ENCODE results near the gene SEMA4D. TPM values are rescaled to one million over a fixed set of nuclear protein-coding genes. Genes with fewer than 3 reads are reported as not detected.

SEMA4D gene
- total and polyA plus RNA-seq, 12 donors = 2.3 to 51.0 (median 20.2) TPM

DNA sequence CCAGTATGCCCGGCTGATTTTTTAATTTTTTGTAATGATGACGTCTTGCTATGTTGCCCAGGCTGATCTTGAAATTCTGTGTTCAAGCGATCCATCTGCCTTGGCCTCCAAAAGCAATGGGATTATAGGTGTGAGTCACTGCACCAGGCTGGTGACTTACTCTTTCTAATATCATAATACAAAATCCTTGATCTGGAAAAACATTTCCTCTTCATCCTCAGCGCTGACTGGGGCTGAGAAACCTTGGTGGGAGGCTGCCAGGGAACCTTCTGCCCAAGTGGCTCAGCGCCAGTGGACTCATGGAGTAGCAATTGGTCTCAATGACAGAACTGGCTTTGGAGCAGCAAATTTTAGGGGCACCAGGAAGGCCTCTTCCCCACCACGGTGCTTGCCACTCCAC lies 17.5 kb upstream of the SEMA4D start:
- H3K36me3 ChIP-seq = no peaks in the 10 kb centered on the region
- ATAC-seq (no peak), DNase-seq (no peak)
- H3K9me3 ChIP-seq = no peaks in the 10 kb centered on the region
- TF ChIP-seq, protein P1, sequence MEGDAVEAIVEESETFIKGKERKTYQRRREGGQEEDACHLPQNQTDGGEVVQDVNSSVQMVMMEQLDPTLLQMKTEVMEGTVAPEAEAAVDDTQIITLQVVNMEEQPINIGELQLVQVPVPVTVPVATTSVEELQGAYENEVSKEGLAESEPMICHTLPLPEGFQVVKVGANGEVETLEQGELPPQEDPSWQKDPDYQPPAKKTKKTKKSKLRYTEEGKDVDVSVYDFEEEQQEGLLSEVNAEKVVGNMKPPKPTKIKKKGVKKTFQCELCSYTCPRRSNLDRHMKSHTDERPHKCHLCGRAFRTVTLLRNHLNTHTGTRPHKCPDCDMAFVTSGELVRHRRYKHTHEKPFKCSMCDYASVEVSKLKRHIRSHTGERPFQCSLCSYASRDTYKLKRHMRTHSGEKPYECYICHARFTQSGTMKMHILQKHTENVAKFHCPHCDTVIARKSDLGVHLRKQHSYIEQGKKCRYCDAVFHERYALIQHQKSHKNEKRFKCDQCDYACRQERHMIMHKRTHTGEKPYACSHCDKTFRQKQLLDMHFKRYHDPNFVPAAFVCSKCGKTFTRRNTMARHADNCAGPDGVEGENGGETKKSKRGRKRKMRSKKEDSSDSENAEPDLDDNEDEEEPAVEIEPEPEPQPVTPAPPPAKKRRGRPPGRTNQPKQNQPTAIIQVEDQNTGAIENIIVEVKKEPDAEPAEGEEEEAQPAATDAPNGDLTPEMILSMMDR (IDR thresholded peaks at IDR 0.05) = no peak
- H3K4me1 ChIP-seq = peaks cover 0 to 24% (median 0%) of the 10 kb centered on the region in 9 donors
- intact Hi-C loops (cut with DNase I) = loop anchor here in 1 of 10 donors (10.0 kb wide), 1 partner anchor 111 kb away; no protein-coding TSS in a partner anchor
- 89 to 90% methylated on average over 6 of the region's 6 CpGs for WGBS, 2 donors
- H3K27ac ChIP-seq = no peak overlapping the region
- no peak overlapping the region for H3K4me3 ChIP-seq
- no peaks in the 10 kb centered on the region for H3K27me3 ChIP-seq

DNA sequence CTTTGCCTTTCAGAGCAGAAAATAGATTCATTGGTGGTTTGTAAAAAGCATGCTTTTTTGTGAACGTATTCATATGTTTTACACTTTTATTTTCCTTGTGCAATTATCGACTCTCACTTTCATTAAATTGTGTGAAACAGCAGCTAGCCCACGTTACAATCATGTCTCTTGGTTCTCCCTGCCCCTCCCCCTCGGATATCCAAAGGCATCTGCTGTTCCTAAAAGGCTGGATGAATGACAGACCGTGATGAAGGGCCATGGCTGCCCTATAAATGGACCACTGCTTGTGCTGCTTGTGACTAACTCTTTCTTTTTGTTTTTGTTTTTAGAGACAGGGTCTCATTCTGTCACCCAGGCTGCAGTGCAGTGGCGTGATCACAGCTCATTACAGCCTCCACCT lies 17.0 kb upstream of the SEMA4D start:
- H3K4me1 ChIP-seq = peaks cover 0 to 22% (median 0%) of the 10 kb centered on the region in 9 donors
- 75% methylated on average over 6 of the region's 6 CpGs for WGBS, 2 donors
- H3K36me3 ChIP-seq = no peaks in the 10 kb centered on the region
- TF ChIP-seq, protein P1 (IDR thresholded peaks at IDR 0.05) = no peak
- no peak for ATAC-seq
- intact Hi-C loops (cut with DNase I) = loop anchor here in 1 of 10 donors (10.0 kb wide), 1 partner anchor 110 kb away; no protein-coding TSS in a partner anchor
- no peaks in the 10 kb centered on the region for H3K27me3 ChIP-seq
- H3K9me3 ChIP-seq = no peaks in the 10 kb centered on the region
- no peak for DNase-seq
- H3K27ac ChIP-seq = no peak overlapping the region
- H3K4me3 ChIP-seq = no peak overlapping the region

DNA sequence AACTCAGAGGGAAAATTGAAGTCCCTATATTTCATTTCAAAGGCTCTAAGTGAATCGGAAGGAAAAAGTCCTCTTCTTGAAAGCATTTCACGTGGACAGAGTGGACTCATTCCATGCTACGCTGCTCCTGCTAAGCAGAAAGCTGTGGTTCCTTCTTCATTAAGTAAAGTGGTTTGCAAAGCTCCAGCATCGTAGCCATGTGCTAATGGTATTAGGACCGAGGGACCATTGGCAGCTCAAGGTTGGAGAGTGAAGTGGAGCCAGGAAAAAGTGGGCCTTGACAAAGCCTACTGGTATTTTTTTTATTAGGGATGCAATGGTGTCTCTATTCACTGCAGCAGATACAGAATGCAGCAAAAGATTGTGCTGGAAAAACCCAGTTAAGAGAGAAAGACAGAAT lies 16.4 kb upstream of the SEMA4D start:
- no peaks in the 10 kb centered on the region for H3K36me3 ChIP-seq
- H3K4me3 ChIP-seq = no peak overlapping the region
- DNase-seq (no peak), ATAC-seq (no peak)
- intact Hi-C loops (cut with DNase I) = loop anchor here in 1 of 10 donors (10.0 kb wide), 1 partner anchor 110 kb away; no protein-coding TSS in a partner anchor
- 74 to 89% methylated on average over 5 of the region's 5 CpGs for WGBS, 2 donors
- peaks cover 0 to 15% (median 0%) of the 10 kb centered on the region in 9 donors for H3K4me1 ChIP-seq
- H3K27me3 ChIP-seq = no peaks in the 10 kb centered on the region
- no peak overlapping the region for H3K27ac ChIP-seq
- no peaks in the 10 kb centered on the region for H3K9me3 ChIP-seq
- TF ChIP-seq, protein P1 (IDR thresholded peaks at IDR 0.05) = no peak

DNA sequence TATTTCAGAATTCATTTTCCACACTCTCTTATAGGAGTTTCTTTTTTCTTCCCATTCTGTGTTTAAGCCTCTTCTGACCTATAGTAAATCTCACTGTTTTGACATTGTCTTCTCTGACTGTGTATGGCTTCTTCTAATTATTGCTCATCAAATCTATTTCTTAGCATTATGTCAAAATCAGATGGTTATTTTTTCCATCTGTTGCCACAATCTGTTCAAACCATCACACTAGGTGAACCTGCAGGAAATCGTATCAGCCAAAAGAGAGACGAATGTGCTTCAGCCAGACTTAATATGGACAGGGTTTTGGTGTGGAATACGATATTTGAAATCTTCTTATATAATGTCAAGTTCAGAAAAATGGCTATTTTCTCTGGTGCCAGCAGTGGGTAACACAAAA lies 15.9 kb upstream of the SEMA4D start:
- no peak for ATAC-seq
- no peak for DNase-seq
- H3K36me3 ChIP-seq = no peaks in the 10 kb centered on the region
- H3K9me3 ChIP-seq = no peaks in the 10 kb centered on the region
- no peaks in the 10 kb centered on the region for H3K27me3 ChIP-seq
- TF ChIP-seq, protein P1 (IDR thresholded peaks at IDR 0.05) = no peak
- no peak overlapping the region for H3K4me3 ChIP-seq
- no peak overlapping the region for H3K27ac ChIP-seq
- peaks cover 0 to 14% (median 0%) of the 10 kb centered on the region in 9 donors for H3K4me1 ChIP-seq
- WGBS, 2 donors = 75 to 85% methylated on average over 3 of the region's 3 CpGs
- intact Hi-C loops (cut with DNase I) = loop anchor here in 1 of 10 donors (10.0 kb wide), 1 partner anchor 109 kb away; no protein-coding TSS in a partner anchor

Measured in heart right ventricle (tissue), 16 donors.